HT-29 (cell line): ENCODE data around the gene RPL38. TPM values are rescaled to one million over a fixed set of nuclear protein-coding genes. Genes with fewer than 3 reads are reported as not detected.

Experiments used
- DNase-seq: peaks from one replicate; pipeline ENCODE4 v3.0.0-alpha.2; 2015; ENCODE audit warnings: low spot score
- total RNA-seq: library from RNA; depleted of rRNA; stranded (reverse); fragments of >200 nt; shearing (Covaris generic); gene quantifications from 2 replicates; pipeline ENCODE4 v1.2.3, GENCODE V29; 2014

RPL38 gene
- total RNA-seq, 1 experiment from 2014 or later = 1,500 TPM

- DNase-seq = no peak
Measured at GRCh38 chr17:74224959-74225725, 21.7 kb downstream of the RPL38 start.

DNA sequence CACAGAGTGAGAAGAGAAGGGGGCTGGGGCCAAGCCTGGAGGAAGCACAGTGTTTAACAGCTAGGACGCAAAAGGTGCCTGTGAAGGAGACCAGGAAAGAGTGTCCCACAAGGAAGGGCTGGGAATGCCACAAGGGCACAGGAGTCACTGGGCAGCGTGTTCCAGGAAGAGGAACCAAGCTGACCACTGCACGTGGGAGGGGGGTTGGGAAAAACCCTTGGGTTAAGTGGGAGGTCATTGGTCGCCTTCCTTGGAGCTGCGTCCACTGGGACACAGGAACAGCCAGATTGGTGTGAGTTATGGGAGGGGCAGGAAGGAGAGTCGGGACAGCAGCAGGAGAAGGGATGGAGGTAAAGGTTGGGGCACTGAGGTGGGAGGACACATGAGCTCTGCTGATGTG is 22.8 kb downstream of the RPL38 start:
- DNase-seq = no peak

- no peak for DNase-seq
Measured at GRCh38 chr17:74227271-74228080, 24.0 kb downstream of the RPL38 start.

DNA sequence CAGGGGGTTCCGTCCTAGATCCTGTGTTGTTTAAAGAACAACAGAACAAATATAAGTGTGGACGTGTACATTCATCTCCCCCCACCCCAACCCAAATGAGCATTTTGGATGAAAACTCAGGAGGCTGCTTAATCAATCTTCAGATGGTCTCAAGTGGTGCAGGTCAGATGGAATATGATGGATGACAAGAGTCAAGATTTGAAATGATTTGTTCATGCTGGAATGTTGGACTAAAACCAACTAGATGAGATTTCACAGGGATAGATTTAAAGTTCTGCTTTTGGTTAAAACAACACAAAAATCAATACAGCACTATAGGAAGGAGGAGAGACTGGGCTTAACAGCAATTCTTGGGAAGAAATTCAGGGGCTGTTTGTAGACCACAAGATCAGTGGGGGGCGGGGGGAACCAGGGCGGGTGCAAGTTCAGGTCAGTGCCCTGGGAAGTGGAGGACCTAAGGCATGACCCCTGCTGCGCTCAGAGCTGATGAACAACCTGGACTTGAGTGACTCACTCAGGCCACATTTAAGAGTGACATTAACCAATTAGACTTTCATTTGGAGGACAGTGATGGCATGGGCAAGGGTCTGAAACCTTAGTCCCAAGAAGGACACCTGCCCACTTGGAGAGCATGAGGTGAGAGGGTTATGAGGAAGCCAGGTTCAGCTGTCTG is 25.0 kb downstream of the RPL38 start:
- DNase-seq = no peak

DNA sequence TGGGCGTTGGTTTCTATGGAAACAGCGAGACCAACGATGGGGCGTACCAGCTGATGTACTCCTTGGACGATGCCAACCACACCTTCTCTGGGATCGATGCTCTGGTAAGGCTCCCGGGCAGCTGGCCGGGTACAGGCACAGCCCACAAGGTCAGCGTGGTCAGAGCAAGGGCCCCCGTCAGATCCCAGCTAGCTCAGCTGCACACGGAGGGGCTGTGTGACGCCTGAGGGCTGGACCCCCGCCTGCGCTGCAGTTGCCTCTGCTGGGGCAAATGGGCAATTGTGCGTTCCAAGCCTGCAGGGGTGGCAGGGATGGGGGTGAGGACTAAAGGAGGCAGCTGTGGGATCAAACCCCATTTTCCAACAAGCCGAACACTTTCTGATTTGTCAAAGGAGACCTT is 27.4 kb downstream of the RPL38 start:
- no peak for DNase-seq

GRCh38 chr17:74231928-74232907 is 28.7 kb downstream of the RPL38 start:
- DNase-seq = no peak

DNA sequence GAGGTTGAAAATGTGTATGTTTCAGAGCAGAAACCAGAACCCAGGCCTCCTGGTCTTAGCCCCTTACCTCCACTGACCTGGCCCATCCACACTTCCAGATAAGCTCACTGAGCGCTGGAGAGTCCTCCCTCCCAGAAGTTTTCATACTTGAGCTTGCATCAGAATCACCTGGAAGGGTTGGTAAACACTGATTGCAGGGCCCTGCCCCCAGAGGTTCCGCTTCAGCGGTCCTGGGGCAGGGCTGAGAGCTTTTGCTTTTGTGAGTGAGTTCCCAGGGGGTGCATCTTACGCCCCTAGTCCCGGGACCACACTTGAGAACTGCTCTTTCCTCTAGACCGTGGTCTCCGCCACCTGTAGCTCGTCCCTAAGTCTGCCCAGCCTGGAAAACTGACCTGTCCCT is 30.5 kb downstream of the RPL38 start:
- DNase-seq = no peak

DNA sequence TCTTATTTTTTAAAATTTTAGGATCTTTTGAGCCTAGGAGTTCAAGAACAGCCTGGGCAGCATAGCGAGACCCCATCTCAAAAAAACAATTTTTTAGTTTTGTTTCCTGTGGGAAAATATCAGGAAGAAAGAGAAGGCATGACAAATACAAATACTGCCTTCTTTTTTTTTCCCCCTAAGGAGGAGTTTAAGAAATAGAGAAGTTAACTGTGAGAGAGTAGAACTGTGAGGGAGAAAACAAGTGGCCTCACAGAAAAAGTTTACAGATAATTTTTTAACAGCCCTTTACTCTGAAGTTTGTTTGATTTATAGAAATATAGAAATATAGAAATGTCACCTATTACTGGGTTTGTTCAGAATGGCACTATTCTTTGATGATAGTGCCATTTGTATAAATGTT is 31.0 kb downstream of the RPL38 start:
- no peak for DNase-seq

GRCh38 chr17:74235040-74235581 is 31.6 kb downstream of the RPL38 start:
- no peak for DNase-seq

GRCh38 chr17:74235911-74236371 is 32.5 kb downstream of the RPL38 start:
- no peak for DNase-seq

- DNase-seq = no peak
Measured at GRCh38 chr17:74237321-74237720, 33.8 kb downstream of the RPL38 start.

DNA sequence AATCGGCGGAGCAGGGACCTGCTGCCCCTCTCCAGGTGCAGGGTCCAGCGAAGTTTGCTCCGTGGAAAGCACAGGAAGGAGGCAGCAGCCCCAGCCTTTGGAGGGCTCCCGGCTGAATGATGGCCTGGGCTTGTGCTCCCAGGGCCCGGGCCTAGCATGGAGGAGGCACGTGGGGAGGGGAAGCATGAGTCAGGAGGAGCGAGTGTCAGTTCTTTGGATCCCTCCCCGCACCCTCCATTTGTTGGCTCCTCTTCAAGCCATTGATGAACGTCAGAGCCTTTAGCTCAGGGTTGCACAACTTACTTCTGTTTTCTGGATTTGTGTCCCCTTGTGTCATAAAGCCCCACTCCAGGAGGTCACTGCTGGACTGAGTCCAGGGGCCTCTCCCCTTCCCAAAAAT is 35.7 kb downstream of the RPL38 start:
- DNase-seq = no peak

- DNase-seq = no peak
Measured at GRCh38 chr17:74240618-74241205, 37.2 kb downstream of the RPL38 start.

- DNase-seq = no peak
Measured at GRCh38 chr17:74241431-74241830, 38.0 kb downstream of the RPL38 start.

- DNase-seq = no peak
Measured at GRCh38 chr17:74241847-74242246, 38.4 kb downstream of the RPL38 start.

- DNase-seq = no peak
Measured at GRCh38 chr17:74243013-74243755, 39.7 kb downstream of the RPL38 start.

- no peak for DNase-seq
Measured at GRCh38 chr17:74244128-74244527, 40.6 kb downstream of the RPL38 start.

DNA sequence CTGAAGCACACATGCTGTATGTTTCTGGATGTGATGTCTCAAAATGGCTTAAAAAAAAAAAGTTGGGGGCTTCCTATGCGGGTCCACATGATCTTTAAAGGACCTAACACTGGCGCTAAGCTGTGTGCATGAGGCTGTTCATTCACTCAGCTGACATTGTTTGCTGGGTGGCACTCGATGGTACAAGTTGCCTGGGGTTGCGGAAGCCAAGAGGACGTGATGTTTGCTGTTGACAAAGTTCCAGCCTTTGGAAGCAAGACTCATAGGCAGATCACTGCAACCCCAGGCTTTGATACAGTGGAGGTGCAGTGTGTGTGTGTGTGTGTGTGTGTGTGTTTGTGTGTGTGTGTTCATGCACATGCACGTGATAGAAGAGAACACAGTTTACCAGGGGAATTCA is 41.1 kb downstream of the RPL38 start:
- DNase-seq = no peak

DNA sequence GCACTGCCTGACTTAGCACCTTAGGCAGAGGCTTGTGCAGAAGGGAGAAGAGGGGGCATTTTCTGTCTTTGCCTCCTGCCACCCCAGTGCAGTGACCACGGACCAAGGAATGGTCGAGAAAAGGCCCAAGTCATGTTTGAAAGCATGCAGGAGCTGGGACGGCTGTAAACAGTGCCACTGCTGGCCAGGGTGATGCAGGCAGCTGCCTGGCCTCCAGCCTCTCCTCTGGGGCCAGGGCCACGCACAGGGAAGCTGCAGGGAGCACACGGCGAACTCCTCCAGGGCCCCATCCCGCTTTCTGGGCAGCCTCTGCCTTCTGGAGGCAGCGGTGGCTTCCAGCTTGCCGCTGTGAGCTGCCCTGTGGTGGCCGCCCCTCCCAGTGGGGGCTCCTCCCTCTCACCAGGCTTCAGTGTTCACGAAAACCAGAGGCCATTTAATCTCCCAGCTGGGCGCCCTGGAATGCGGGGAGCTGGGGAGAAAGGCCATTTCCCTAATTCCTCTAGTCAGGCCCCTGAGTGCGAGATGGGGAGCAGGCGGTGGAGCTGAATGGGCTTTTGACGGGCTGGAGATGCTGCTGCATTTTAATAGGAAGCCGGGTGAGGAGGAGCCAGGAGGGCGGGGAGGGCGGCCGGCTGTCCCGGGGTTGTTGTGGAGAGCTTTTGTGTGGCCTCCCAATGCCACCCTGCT is 41.8 kb downstream of the RPL38 start:
- no peak for DNase-seq
